Suprapubic skin (tissue), 4 donors: Measurements from ENCODE around the gene DYRK1B.

ENCODE experiments used
- EP300 ChIP-seq: sonication (generic); formaldehyde crosslinking; IDR thresholded peaks from one replicate; pipeline ENCODE4 v1.6.1; 2017; ENCODE audit warnings: antibody characterized with exemption
- POLR2A ChIP-seq, 2 donors: fragments of 450-650 bp; IDR thresholded peaks; one replicate each; pipeline ENCODE4 v1.6.1; 2017; ENCODE audit warnings: antibody characterized with exemption in 2 of 2, mild to moderate bottlenecking in 2 of 2, moderate library complexity in 2 of 2
- POLR2AphosphoS5 ChIP-seq, 3 donors: sonication (generic); formaldehyde crosslinking; IDR thresholded peaks; one replicate each; pipeline ENCODE4 v1.6.1; 2017; ENCODE audit warnings: antibody characterized with exemption in 3 of 3
- TF ChIP-seq, protein P1 (sequence below), 2 donors: fragments of 200-600 bp in 1 of 2; fragments of 450-650 bp in 1 of 2; sonication (generic) in 1 of 2; IDR thresholded peaks; one replicate each; pipeline ENCODE4 v1.5.1; 2016 to 2019; ENCODE audit warnings: antibody characterized with exemption in 2 of 2, mild to moderate bottlenecking in 1 of 2, moderate library complexity in 1 of 2

DNA sequence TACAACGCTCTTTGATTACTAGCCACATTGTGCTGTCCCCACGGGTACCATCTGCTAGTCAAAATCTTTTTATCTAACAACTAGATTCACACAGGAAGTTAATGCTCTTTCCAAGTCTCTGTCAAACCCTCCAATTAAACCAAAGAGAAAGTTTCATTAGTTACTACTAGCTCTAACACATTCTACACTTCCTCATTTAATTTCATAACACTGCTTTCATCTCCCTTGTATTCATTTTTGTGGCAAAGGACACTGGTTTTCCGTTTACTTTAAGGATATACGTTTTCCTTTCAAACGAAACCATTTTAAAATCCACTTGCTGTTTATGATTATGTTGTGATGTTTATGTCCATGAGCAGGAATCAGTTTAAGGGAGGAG is 5.3 kb downstream of the DYRK1B start:
- TF ChIP-seq EP300 (no peak), POLR2A (IDR thresholded peaks at IDR 0.05) (no peak), POLR2AphosphoS5 (IDR thresholded peaks at IDR 0.05) (no peak)
- TF ChIP-seq, protein P1, sequence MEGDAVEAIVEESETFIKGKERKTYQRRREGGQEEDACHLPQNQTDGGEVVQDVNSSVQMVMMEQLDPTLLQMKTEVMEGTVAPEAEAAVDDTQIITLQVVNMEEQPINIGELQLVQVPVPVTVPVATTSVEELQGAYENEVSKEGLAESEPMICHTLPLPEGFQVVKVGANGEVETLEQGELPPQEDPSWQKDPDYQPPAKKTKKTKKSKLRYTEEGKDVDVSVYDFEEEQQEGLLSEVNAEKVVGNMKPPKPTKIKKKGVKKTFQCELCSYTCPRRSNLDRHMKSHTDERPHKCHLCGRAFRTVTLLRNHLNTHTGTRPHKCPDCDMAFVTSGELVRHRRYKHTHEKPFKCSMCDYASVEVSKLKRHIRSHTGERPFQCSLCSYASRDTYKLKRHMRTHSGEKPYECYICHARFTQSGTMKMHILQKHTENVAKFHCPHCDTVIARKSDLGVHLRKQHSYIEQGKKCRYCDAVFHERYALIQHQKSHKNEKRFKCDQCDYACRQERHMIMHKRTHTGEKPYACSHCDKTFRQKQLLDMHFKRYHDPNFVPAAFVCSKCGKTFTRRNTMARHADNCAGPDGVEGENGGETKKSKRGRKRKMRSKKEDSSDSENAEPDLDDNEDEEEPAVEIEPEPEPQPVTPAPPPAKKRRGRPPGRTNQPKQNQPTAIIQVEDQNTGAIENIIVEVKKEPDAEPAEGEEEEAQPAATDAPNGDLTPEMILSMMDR (IDR thresholded peaks at IDR 0.05) = no peak
